Subcutaneous adipose tissue (tissue), 4 donors: ENCODE results near the gene CDCA4. TPM values are rescaled to one million over a fixed set of nuclear protein-coding genes. Genes with fewer than 3 reads are reported as not detected.

Experiments used
- CTCF ChIP-seq: fragments of 450-650 bp; IDR thresholded peaks from one replicate; pipeline ENCODE4 v1.5.1; 2016; ENCODE audit warnings: low read depth, mild to moderate bottlenecking, control low read depth, antibody characterized with exemption, moderate library complexity
- total RNA-seq, 4 donors: library from RNA; depleted of rRNA; stranded (reverse); fragments of >200 nt; gene quantifications; one replicate each; pipeline ENCODE4 v1.1.0, GENCODE V29; 2016

Gene CDCA4
- total RNA-seq, 4 donors from 2014 or later: 4.0 to 6.6 (median 6.3) TPM

- TF ChIP-seq CTCF: no peak
These were observed 13.2 kb downstream of the CDCA4 start for GRCh38 chr14:105007593-105008264.

GRCh38 chr14:105006831-105007592, 13.9 kb downstream of the CDCA4 start:
- no peak for TF ChIP-seq CTCF

GRCh38 chr14:105005929-105006830, 14.7 kb downstream of the CDCA4 start:
- TF ChIP-seq CTCF: no peak

GRCh38 chr14:105005329-105005928, 15.5 kb downstream of the CDCA4 start:
- no peak for TF ChIP-seq CTCF

- TF ChIP-seq CTCF: no peak
These were observed 21.5 kb downstream of the CDCA4 start for GRCh38 chr14:104999361-104999760.

GRCh38 chr14:104998801-104999200, 22.1 kb downstream of the CDCA4 start:
- no peak for TF ChIP-seq CTCF

- TF ChIP-seq CTCF: no peak
These were observed 24.4 kb downstream of the CDCA4 start for GRCh38 chr14:104996483-104996882.
